IMR-90 (cell line): ENCODE results near the gene ARPP21.

Source experiments
- BHLHE40 ChIP-seq: fragments of 150-350 bp; IDR thresholded peaks from 2 replicates; pipeline ENCODE4 v1.6.1; 2016; ENCODE audit warnings: mild to moderate bottlenecking, low read depth, low read length
- CEBPB ChIP-seq: IDR thresholded peaks from 2 replicates; pipeline ENCODE4 v1.6.1; 2012; ENCODE audit warnings: low read depth, low read length, improper control_type of control experiment
- CHD1 ChIP-seq: IDR thresholded peaks from 2 replicates; pipeline ENCODE4 v1.6.1; 2012; ENCODE audit warnings: low read depth, low read length, improper control_type of control experiment
- MAFK ChIP-seq: IDR thresholded peaks from 2 replicates; pipeline ENCODE4 v1.6.1; 2012; ENCODE audit warnings: low read depth, low read length, improper control_type of control experiment
- MAZ ChIP-seq: IDR thresholded peaks from 2 replicates; pipeline ENCODE4 v1.6.1; 2012; ENCODE audit warnings: low read depth, mild to moderate bottlenecking, low read length, improper control_type of control experiment, moderate library complexity, borderline replicate concordance
- MXI1 ChIP-seq: IDR thresholded peaks from 2 replicates; pipeline ENCODE4 v1.6.1; 2012; ENCODE audit warnings: low read depth, mild to moderate bottlenecking, low read length, moderate library complexity, borderline replicate concordance
- NFE2L2 ChIP-seq: fragments of 150-350 bp; IDR thresholded peaks from 2 replicates; pipeline ENCODE4 v1.6.1; 2016; ENCODE audit warnings: low read depth, mild to moderate bottlenecking, low read length
- POLR2A ChIP-seq: IDR thresholded peaks from 2 replicates; pipeline ENCODE4 v1.6.1; 2012; ENCODE audit warnings: mild to moderate bottlenecking, low read depth, low read length
- RAD21 ChIP-seq: IDR thresholded peaks from 2 replicates; pipeline ENCODE4 v1.6.1; 2012; ENCODE audit warnings: low read length, improper control_type of control experiment
- RCOR1 ChIP-seq: IDR thresholded peaks from 2 replicates; pipeline ENCODE4 v1.6.1; 2012; ENCODE audit warnings: mild to moderate bottlenecking, low read length, improper control_type of control experiment; ENCODE audit not compliant: insufficient replicate concordance
- RFX5 ChIP-seq: IDR thresholded peaks from 2 replicates; pipeline ENCODE4 v1.8.0; 2012; ENCODE audit warnings: low read depth, mild to moderate bottlenecking, low read length, moderate library complexity
- SMC3 ChIP-seq: fragments of 150-350 bp; IDR thresholded peaks from 2 replicates; pipeline ENCODE4 v1.6.1; 2016; ENCODE audit warnings: low read depth, mild to moderate bottlenecking, antibody characterized with exemption, low read length, moderate library complexity
- TF ChIP-seq, protein P1 (sequence below): conservative IDR thresholded peaks from 2 replicates; pipeline ENCODE4 v1.5.1; 2012; ENCODE audit warnings: mild to moderate bottlenecking, low read depth, low read length, improper control_type of control experiment
- TF ChIP-seq, protein P2 (sequence below): fragments of 150-350 bp; IDR thresholded peaks from 2 replicates; pipeline ENCODE4 v1.6.1; 2016; ENCODE audit warnings: low read depth, mild to moderate bottlenecking, low read length, moderate library complexity, borderline replicate concordance

- TF ChIP-seq, protein P1, sequence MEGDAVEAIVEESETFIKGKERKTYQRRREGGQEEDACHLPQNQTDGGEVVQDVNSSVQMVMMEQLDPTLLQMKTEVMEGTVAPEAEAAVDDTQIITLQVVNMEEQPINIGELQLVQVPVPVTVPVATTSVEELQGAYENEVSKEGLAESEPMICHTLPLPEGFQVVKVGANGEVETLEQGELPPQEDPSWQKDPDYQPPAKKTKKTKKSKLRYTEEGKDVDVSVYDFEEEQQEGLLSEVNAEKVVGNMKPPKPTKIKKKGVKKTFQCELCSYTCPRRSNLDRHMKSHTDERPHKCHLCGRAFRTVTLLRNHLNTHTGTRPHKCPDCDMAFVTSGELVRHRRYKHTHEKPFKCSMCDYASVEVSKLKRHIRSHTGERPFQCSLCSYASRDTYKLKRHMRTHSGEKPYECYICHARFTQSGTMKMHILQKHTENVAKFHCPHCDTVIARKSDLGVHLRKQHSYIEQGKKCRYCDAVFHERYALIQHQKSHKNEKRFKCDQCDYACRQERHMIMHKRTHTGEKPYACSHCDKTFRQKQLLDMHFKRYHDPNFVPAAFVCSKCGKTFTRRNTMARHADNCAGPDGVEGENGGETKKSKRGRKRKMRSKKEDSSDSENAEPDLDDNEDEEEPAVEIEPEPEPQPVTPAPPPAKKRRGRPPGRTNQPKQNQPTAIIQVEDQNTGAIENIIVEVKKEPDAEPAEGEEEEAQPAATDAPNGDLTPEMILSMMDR: no peak
- TF ChIP-seq POLR2A (no peak), CEBPB (no peak), SMC3 (no peak), MXI1 (no peak), RAD21 (no peak), BHLHE40 (no peak), RFX5 (no peak), NFE2L2 (no peak), MAZ (no peak), MAFK (no peak), CHD1 (no peak), RCOR1 (no peak)
- TF ChIP-seq, protein P2, sequence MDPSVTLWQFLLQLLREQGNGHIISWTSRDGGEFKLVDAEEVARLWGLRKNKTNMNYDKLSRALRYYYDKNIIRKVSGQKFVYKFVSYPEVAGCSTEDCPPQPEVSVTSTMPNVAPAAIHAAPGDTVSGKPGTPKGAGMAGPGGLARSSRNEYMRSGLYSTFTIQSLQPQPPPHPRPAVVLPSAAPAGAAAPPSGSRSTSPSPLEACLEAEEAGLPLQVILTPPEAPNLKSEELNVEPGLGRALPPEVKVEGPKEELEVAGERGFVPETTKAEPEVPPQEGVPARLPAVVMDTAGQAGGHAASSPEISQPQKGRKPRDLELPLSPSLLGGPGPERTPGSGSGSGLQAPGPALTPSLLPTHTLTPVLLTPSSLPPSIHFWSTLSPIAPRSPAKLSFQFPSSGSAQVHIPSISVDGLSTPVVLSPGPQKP: no peak
These were observed 44.6 kb upstream of the ARPP21 start for GRCh38 chr3:35594739-35595138.
